Measurements from ENCODE around the gene DPEP2. TPM values are rescaled to one million over a fixed set of nuclear protein-coding genes. Genes with fewer than 3 reads are reported as not detected.

DPEP2 gene
- total and polyA plus RNA-seq, 2 experiments from 2014 or later = not detected

DNA sequence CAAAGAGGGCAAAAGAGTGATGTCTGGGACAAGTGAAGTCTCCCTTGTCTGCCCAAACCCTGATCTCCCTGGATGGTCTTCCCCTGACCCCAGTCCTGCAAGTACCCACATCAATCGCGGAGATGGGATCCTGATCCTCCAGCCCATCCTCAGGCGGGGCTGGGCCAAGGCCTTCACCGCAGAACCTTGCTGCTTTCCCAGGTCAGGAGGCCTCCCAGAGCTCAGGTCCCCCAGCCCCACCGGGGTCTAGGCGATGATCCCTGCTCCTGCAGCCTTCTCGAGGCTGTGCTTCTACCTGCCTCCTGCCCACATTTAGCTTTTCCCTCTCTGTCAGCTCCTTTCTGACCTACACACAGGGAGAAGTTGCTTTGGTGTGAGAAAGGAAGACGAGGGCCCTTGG lies 37.1 kb downstream of the DPEP2 start:
- H3K9me3 ChIP-seq (ENCODE audit: low read depth) = no peaks in the 10 kb centered on the region

GRCh38 chr16:67961551-67961957 lies 37.7 kb downstream of the DPEP2 start:
- no peaks in the 10 kb centered on the region for H3K9me3 ChIP-seq (ENCODE audit: low read depth)
- H3K36me3 ChIP-seq (replicated peaks; ENCODE audit: insufficient read depth, low read depth) = no peaks in the 10 kb centered on the region
- H3K4me3 ChIP-seq = no peak overlapping the region
- H3K27me3 ChIP-seq = no peaks in the 10 kb centered on the region
- no peak overlapping the region for H2AFZ ChIP-seq
- peaks cover 44% of the 10 kb centered on the region for H3K79me2 ChIP-seq
- peaks cover 32% of the 10 kb centered on the region for H4K20me1 ChIP-seq (ENCODE audit: insufficient read depth, poor library complexity, severe bottlenecking)
- H3K27ac ChIP-seq = no peak overlapping the region
- peaks cover 10% of the 10 kb centered on the region for H3K4me1 ChIP-seq (ENCODE audit: insufficient read depth)
- H3K9me2 ChIP-seq (replicated peaks; ENCODE audit: insufficient read depth) = no peaks in the 10 kb centered on the region
- DNase-seq (ENCODE audit: low spot score) = no peak
- TF ChIP-seq, protein P1, sequence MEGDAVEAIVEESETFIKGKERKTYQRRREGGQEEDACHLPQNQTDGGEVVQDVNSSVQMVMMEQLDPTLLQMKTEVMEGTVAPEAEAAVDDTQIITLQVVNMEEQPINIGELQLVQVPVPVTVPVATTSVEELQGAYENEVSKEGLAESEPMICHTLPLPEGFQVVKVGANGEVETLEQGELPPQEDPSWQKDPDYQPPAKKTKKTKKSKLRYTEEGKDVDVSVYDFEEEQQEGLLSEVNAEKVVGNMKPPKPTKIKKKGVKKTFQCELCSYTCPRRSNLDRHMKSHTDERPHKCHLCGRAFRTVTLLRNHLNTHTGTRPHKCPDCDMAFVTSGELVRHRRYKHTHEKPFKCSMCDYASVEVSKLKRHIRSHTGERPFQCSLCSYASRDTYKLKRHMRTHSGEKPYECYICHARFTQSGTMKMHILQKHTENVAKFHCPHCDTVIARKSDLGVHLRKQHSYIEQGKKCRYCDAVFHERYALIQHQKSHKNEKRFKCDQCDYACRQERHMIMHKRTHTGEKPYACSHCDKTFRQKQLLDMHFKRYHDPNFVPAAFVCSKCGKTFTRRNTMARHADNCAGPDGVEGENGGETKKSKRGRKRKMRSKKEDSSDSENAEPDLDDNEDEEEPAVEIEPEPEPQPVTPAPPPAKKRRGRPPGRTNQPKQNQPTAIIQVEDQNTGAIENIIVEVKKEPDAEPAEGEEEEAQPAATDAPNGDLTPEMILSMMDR (IDR thresholded peaks at IDR 0.05; ENCODE audit: poor library complexity) = no peak
- TF ChIP-seq EZH2phosphoT487 (IDR thresholded peaks at IDR 0.05; ENCODE audit: low read depth, severe bottlenecking, unreplicated experiment) = no peak
- no peak for TF ChIP-seq EZH2 (IDR thresholded peaks at IDR 0.05; ENCODE audit: borderline replicate concordance)
- WGBS (ENCODE audit: low lambda C conversion rate, missing lambda C conversion rate) = 94% methylated on average over 13 of the region's 13 CpGs
- H3K4me2 ChIP-seq = no peak overlapping the region

More for the DNA sequence above, 37.1 kb downstream of the DPEP2 start:
- Histone ChIP-seq H4K20me1 (ENCODE audit: insufficient read depth, poor library complexity, severe bottlenecking) (peaks cover 37% of the 10 kb centered on the region), H3K4me2 (no peak overlapping the region), H2AFZ (no peak overlapping the region), H3K36me3 (replicated peaks; ENCODE audit: insufficient read depth, low read depth) (no peaks in the 10 kb centered on the region), H3K27me3 (no peaks in the 10 kb centered on the region), H3K9me2 (replicated peaks; ENCODE audit: insufficient read depth) (no peaks in the 10 kb centered on the region), H3K4me1 (ENCODE audit: insufficient read depth) (peaks cover 16% of the 10 kb centered on the region), H3K4me3 (no peak overlapping the region), H3K79me2 (peaks cover 50% of the 10 kb centered on the region), H3K27ac (no peak overlapping the region)
- 95% methylated on average over 8 of the region's 8 CpGs for WGBS (ENCODE audit: low lambda C conversion rate, missing lambda C conversion rate)
- no peak for DNase-seq (ENCODE audit: low spot score)
- TF ChIP-seq, protein P1 (IDR thresholded peaks at IDR 0.05; ENCODE audit: poor library complexity) = no peak
- TF ChIP-seq EZH2phosphoT487 (IDR thresholded peaks at IDR 0.05; ENCODE audit: low read depth, severe bottlenecking, unreplicated experiment) (no peak), EZH2 (IDR thresholded peaks at IDR 0.05; ENCODE audit: borderline replicate concordance) (no peak)

DNA sequence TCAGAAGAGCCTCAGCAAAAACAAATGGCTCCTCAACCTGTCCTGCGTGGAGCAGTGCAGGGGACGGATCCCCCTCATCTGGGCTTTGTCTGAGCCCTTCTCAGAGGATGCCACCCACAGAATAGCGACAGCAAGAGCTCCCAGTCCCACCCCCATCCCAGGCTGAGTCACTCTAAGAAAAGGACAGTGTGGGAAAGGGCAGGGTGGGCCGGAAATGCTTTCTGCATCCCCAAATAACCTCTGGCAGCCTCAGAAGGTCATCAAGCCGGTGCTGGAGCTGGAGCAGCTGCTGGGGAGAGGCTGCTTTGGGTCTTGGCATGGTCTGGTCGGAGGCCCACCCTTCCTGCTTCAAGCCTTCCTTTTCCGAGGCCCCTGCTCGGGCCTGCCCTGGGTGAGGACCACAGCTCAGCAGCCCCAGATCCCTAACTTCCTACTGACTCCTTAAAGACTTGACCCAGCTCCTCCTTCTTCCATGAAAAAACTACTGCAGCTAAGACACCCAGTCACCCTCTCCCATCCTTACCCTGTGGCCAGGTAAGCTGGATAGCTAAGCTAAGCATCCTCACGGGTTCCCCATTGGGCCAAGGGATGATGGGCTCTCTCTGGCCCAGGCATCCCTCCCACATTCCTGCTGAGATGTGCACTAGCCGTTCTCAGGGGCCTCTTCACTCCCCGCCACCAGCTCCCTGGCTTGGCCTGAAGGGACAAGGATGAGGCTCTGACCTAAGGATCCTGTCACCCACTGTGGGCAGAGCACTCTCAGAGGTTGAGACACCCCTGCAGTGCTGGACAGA lies 39.6 kb downstream of the DPEP2 start:
- Histone ChIP-seq H3K4me3 (no peak overlapping the region), H3K9me2 (replicated peaks; ENCODE audit: insufficient read depth) (no peaks in the 10 kb centered on the region), H3K4me1 (ENCODE audit: insufficient read depth) (no peaks in the 10 kb centered on the region), H3K9me3 (ENCODE audit: low read depth) (no peaks in the 10 kb centered on the region), H3K4me2 (no peak overlapping the region), H3K79me2 (peaks cover 27% of the 10 kb centered on the region), H2AFZ (no peak overlapping the region), H3K27me3 (no peaks in the 10 kb centered on the region), H3K27ac (no peak overlapping the region), H3K36me3 (replicated peaks; ENCODE audit: insufficient read depth, low read depth) (no peaks in the 10 kb centered on the region), H4K20me1 (ENCODE audit: insufficient read depth, poor library complexity, severe bottlenecking) (peaks cover 21% of the 10 kb centered on the region)
- 89% methylated on average over 11 of the region's 11 CpGs for WGBS (ENCODE audit: low lambda C conversion rate, missing lambda C conversion rate)
- TF ChIP-seq EZH2phosphoT487 (IDR thresholded peaks at IDR 0.05; ENCODE audit: low read depth, severe bottlenecking, unreplicated experiment) (no peak), EZH2 (IDR thresholded peaks at IDR 0.05; ENCODE audit: borderline replicate concordance) (no peak)
- TF ChIP-seq, protein P1 (IDR thresholded peaks at IDR 0.05; ENCODE audit: poor library complexity) = no peak
- DNase-seq (ENCODE audit: low spot score) = no peak

Measured in hepatocyte (in vitro differentiated cells).